CD8-positive, alpha-beta memory T cell (primary cell): ENCODE results near the gene PKM. TPM values are rescaled to one million over a fixed set of nuclear protein-coding genes. Genes with fewer than 3 reads are reported as not detected.
"Not testable (repeated sequence)": the region's sequence is repeated elsewhere in the genome, so short reads cannot be mapped to it uniquely, and the experiment has no call there.

Experiments used
- CTCF ChIA-PET: fragments of 350-600 bp; sonication (Branson Sonifier 250); formaldehyde crosslinking; loops from one replicate; lab custom pipeline; 2021; ENCODE audit warnings: antibody characterized with exemption; lab: Charles Lee
- POLR2A ChIA-PET: fragments of 350-600 bp; sonication (Branson Sonifier 250); formaldehyde crosslinking; loops from one replicate; lab custom pipeline; 2021; ENCODE audit warnings: antibody characterized with exemption; lab: Charles Lee
- DNase-seq, 5 donors: peaks; one replicate each; pipeline versions ENCODE4 v3.0.0 to v3.0.0-alpha.2; 2020 to 2022; ENCODE audit warnings: mixed read lengths in 1 of 5
- H3K27ac ChIP-seq: one replicate; pipeline ENCODE4 v1.7.0; 2013; ENCODE audit warnings: low read depth, mild to moderate bottlenecking, low read length, moderate library complexity
- H3K27me3 ChIP-seq: 2 replicates; pipeline ENCODE4 v1.7.0; 2013; ENCODE audit warnings: low read length, mild to moderate bottlenecking; ENCODE audit not compliant: insufficient read depth, poor library complexity, severe bottlenecking
- H3K36me3 ChIP-seq: 2 replicates; pipeline ENCODE4 v1.7.0; 2013; ENCODE audit warnings: mild to moderate bottlenecking, low read length, moderate library complexity; ENCODE audit not compliant: insufficient read depth
- H3K4me1 ChIP-seq: 2 replicates; pipeline ENCODE4 v1.7.0; 2013; ENCODE audit warnings: mild to moderate bottlenecking, low read length, moderate library complexity; ENCODE audit not compliant: insufficient read depth
- H3K4me3 ChIP-seq: 2 replicates; pipeline ENCODE4 v1.7.0; 2013; ENCODE audit warnings: mild to moderate bottlenecking, low read length
- H3K9me3 ChIP-seq: 2 replicates; pipeline ENCODE4 v1.7.0; 2013; ENCODE audit warnings: mild to moderate bottlenecking, low read length
- H3K27ac Mint-ChIP-seq, 8 donors: one replicate each; pipeline ENCODE4 v1.8.0; 2020 to 2021; ENCODE audit warnings: mixed read lengths in 8 of 8, mild to moderate bottlenecking in 6 of 8, inconsistent platforms in 3 of 8, moderate library complexity in 3 of 8
- H3K27me3 Mint-ChIP-seq, 2 donors: one replicate each; pipeline ENCODE4 v1.8.0; 2020 to 2021; ENCODE audit warnings: mixed read lengths in 2 of 2, mild to moderate bottlenecking in 1 of 2, moderate library complexity in 1 of 2
- H3K36me3 Mint-ChIP-seq, 3 donors: one replicate each; pipeline ENCODE4 v1.8.0; 2020 to 2021; ENCODE audit warnings: mixed read lengths in 3 of 3, inconsistent platforms in 1 of 3, mild to moderate bottlenecking in 1 of 3
- H3K4me1 Mint-ChIP-seq, 3 donors: one replicate each; pipeline ENCODE4 v1.8.0; 2020 to 2021; ENCODE audit warnings: mixed read lengths in 3 of 3, inconsistent platforms in 1 of 3, mild to moderate bottlenecking in 1 of 3
- H3K4me3 Mint-ChIP-seq, 7 donors: one replicate each; pipeline ENCODE4 v1.8.0; 2020 to 2021; ENCODE audit warnings: mixed read lengths in 7 of 7, mild to moderate bottlenecking in 6 of 7, moderate library complexity in 4 of 7, inconsistent platforms in 2 of 7
- H3K9me3 Mint-ChIP-seq, 5 donors: one replicate each; pipeline ENCODE4 v1.8.0; 2020 to 2022; ENCODE audit warnings: mixed read lengths in 5 of 5, mild to moderate bottlenecking in 3 of 5, moderate library complexity in 2 of 5, inconsistent platforms in 1 of 5
- polyA plus RNA-seq: library from polyadenylated mRNA; unstranded; fragments of 300-500 nt; fragmentation: Illumina TruSeq; gene quantifications from one replicate; pipeline ENCODE4 v1.2.3, GENCODE V29; 2021
- total RNA-seq, 2 experiments: library from RNA; stranded (reverse); gene quantifications; one replicate each; pipeline ENCODE4 v1.2.3, GENCODE V29; 2021

PKM gene
- total and polyA plus RNA-seq, 3 experiments from 2014 or later: 337 to 2,187 (median 2,146) TPM

DNA sequence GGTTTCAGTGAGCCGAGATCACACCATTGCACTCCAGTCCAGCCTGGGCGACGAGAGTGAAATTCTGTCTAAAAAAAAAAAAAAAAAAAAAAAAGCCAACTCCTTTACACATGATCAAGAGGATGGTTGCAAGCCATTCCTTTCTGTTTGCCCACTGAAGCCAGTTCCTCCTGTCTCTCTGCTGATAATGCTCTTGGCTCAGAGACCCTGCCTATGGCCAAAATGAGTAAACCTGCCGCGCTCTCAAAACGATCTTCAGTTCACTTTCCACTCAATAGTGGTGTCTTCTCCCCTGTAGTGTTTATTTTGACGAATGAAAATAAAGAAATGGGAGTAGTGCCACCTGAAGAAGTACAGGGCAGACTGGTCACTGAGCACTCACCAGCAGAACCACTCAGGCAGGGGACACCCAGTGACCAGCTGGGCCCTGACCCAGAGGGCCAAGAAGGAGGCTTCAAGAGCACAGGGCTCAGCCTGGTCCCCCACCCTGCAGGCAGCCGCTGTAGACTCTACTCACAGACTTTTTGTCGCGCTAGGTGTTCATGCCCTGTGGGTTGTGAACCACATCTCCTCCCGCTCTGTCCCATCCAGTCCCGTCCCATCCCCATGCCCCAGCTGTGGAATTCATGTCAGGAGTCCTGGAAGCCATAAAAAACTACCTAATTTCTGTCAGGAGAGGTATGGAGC lies 57.0 kb downstream of the PKM start:
- Mint-ChIP-seq H3K27ac (no peak overlapping the region), H3K9me3 (no peaks in the 10 kb centered on the region), H3K4me3 (no peak overlapping the region), H3K36me3 (no peaks in the 10 kb centered on the region), H3K4me1 (no peaks in the 10 kb centered on the region), H3K27me3 (peaks cover 5 to 18% of the 10 kb centered on the region in 2 donors)
- Histone ChIP-seq H3K36me3 (no peaks in the 10 kb centered on the region), H3K4me3 (no peak overlapping the region), H3K9me3 (no peaks in the 10 kb centered on the region), H3K27ac (no peak overlapping the region), H3K4me1 (no peaks in the 10 kb centered on the region), H3K27me3 (no peaks in the 10 kb centered on the region)
- ChIA-PET CTCF (interaction anchor here (2.2 kb wide), 1 partner anchor 18 kb away, joined by 6 read pairs; no protein-coding TSS in a partner anchor), POLR2A (no interaction called here)
- DNase-seq: no peak

- Mint-ChIP-seq H3K27ac (peak overlapping the region in 1 of 8 donors; percentile 17), H3K36me3 (no peaks in the 10 kb centered on the region), H3K4me3 (no peak overlapping the region), H3K27me3 (peaks cover 5 to 18% of the 10 kb centered on the region in 2 donors), H3K9me3 (no peaks in the 10 kb centered on the region), H3K4me1 (peaks cover 1 to 2% (median 2%) of the 10 kb centered on the region in 3 donors)
- no peak overlapping the region for H3K27ac ChIP-seq
- DNase-seq: no peak
- POLR2A ChIA-PET: no interaction called here
- H3K36me3 ChIP-seq: no peaks in the 10 kb centered on the region
- H3K4me3 ChIP-seq: no peak overlapping the region
- CTCF ChIA-PET: interaction anchor here (2.2 kb wide), 1 partner anchor 17 kb away, joined by 6 read pairs; no protein-coding TSS in a partner anchor
- no peaks in the 10 kb centered on the region for H3K4me1 ChIP-seq
- no peaks in the 10 kb centered on the region for H3K9me3 ChIP-seq
- H3K27me3 ChIP-seq: no peaks in the 10 kb centered on the region
Observed at GRCh38 chr15:72173401-72173800, 57.6 kb downstream of the PKM start.

- peaks cover 8 to 18% of the 10 kb centered on the region in 2 donors for H3K27me3 Mint-ChIP-seq
- H3K9me3 ChIP-seq: no peaks in the 10 kb centered on the region
- CTCF ChIA-PET: interaction anchor here (2.2 kb wide), 1 partner anchor 17 kb away, joined by 6 read pairs; no protein-coding TSS in a partner anchor
Observed at GRCh38 chr15:72172796-72173195, 58.2 kb downstream of the PKM start.

DNA sequence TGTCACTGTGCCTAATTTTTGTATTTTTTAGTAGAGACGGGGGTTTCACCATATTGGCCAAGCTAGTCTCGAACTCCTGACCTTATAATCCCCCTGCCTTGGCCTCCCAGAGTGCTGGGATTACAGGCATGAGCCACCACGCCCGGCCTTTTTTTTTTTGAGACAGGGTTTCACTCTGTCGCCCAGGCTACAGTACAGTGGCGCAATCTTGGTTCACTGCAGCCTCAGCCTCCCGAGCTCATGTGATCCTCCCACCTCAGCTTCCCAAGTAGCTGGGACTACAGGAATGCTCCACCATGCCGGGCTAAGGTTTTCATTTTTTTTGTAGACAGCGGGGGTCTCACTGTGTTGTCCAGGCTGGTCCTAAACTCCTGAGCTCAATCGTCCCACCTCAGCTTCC lies 59.0 kb downstream of the PKM start:
- H3K4me3 Mint-ChIP-seq, H3K27ac Mint-ChIP-seq, H3K36me3 Mint-ChIP-seq, DNase-seq, H3K9me3 Mint-ChIP-seq, H3K4me3 ChIP-seq, H3K4me1 ChIP-seq, H3K27me3 ChIP-seq, H3K9me3 ChIP-seq, H3K27ac ChIP-seq, H3K36me3 ChIP-seq, POLR2A ChIA-PET, H3K4me1 Mint-ChIP-seq: not testable (repeated sequence)
- CTCF ChIA-PET: interaction anchor here (2.2 kb wide), 1 partner anchor 16 kb away, joined by 6 read pairs; no protein-coding TSS in a partner anchor
- peaks cover 8 to 18% of the 10 kb centered on the region in 2 donors for H3K27me3 Mint-ChIP-seq

More at GRCh38 chr15:72172796-72173195, 58.2 kb downstream of the PKM start:
- H3K4me3 Mint-ChIP-seq: no peak overlapping the region
- H3K27ac ChIP-seq: no peak overlapping the region
- no peaks in the 10 kb centered on the region for H3K4me1 ChIP-seq
- H3K36me3 ChIP-seq: no peaks in the 10 kb centered on the region
- H3K27me3 ChIP-seq: no peaks in the 10 kb centered on the region
- POLR2A ChIA-PET: no interaction called here
- H3K27ac Mint-ChIP-seq: no peak overlapping the region
- no peak overlapping the region for H3K4me3 ChIP-seq
- no peaks in the 10 kb centered on the region for H3K36me3 Mint-ChIP-seq
- no peaks in the 10 kb centered on the region for H3K9me3 Mint-ChIP-seq
- H3K4me1 Mint-ChIP-seq: peaks cover 2 to 7% (median 7%) of the 10 kb centered on the region in 3 donors
- DNase-seq: no peak

DNA sequence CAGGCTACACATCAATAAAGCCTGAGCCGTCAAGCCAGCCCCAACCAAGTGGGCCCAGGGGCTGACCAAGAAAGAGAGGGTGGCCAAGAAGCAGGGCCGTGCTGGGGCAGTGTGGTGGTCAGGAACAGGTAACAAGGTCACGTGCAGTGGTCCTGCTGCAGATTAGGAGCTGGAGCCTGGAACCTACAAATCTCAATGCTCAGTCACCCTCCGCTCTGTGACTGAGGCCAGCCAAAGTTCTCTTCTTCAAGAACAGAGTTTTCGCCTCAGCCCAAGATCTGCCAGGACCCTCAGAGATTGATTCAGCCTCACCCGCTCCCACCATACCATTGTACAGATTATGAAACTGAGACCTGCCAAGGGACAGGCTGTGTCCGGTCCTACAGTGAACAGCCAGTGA lies 60.3 kb downstream of the PKM start:
- no peaks in the 10 kb centered on the region for H3K4me1 ChIP-seq
- H3K4me3 ChIP-seq: no peak overlapping the region
- no peaks in the 10 kb centered on the region for H3K36me3 Mint-ChIP-seq
- H3K27ac ChIP-seq: no peak overlapping the region
- peak overlapping the region in 1 of 8 donors; percentile 12 for H3K27ac Mint-ChIP-seq
- ChIA-PET POLR2A (no interaction called here), CTCF (no interaction called here)
- no peak overlapping the region for H3K4me3 Mint-ChIP-seq
- H3K27me3 ChIP-seq: no peaks in the 10 kb centered on the region
- H3K27me3 Mint-ChIP-seq: peaks cover 8 to 17% of the 10 kb centered on the region in 2 donors
- no peaks in the 10 kb centered on the region for H3K9me3 ChIP-seq
- peaks cover 2 to 7% (median 7%) of the 10 kb centered on the region in 3 donors for H3K4me1 Mint-ChIP-seq
- H3K9me3 Mint-ChIP-seq: no peaks in the 10 kb centered on the region
- DNase-seq: no peak
- H3K36me3 ChIP-seq: no peaks in the 10 kb centered on the region

GRCh38 chr15:72169921-72170611 lies 60.9 kb downstream of the PKM start:
- Histone ChIP-seq H3K36me3 (no peaks in the 10 kb centered on the region), H3K27me3 (no peaks in the 10 kb centered on the region), H3K4me3 (no peak overlapping the region), H3K27ac (no peak overlapping the region), H3K9me3 (no peaks in the 10 kb centered on the region), H3K4me1 (no peaks in the 10 kb centered on the region)
- no peak overlapping the region for H3K27ac Mint-ChIP-seq
- peaks cover 2 to 7% (median 7%) of the 10 kb centered on the region in 3 donors for H3K4me1 Mint-ChIP-seq
- CTCF ChIA-PET: no interaction called here
- H3K4me3 Mint-ChIP-seq: no peak overlapping the region
- no peaks in the 10 kb centered on the region for H3K36me3 Mint-ChIP-seq
- POLR2A ChIA-PET: no interaction called here
- no peaks in the 10 kb centered on the region for H3K9me3 Mint-ChIP-seq
- peaks cover 5 to 11% of the 10 kb centered on the region in 2 donors for H3K27me3 Mint-ChIP-seq
- DNase-seq: no peak

- Histone ChIP-seq H3K27ac (no peak overlapping the region), H3K4me3 (no peak overlapping the region), H3K27me3 (no peaks in the 10 kb centered on the region), H3K36me3 (no peaks in the 10 kb centered on the region), H3K4me1 (no peaks in the 10 kb centered on the region), H3K9me3 (no peaks in the 10 kb centered on the region)
- H3K4me1 Mint-ChIP-seq: peaks cover 2 to 7% (median 7%) of the 10 kb centered on the region in 3 donors
- peaks cover 2 to 6% of the 10 kb centered on the region in 2 donors for H3K27me3 Mint-ChIP-seq
- H3K4me3 Mint-ChIP-seq: no peak overlapping the region
- CTCF ChIA-PET: no interaction called here
- H3K27ac Mint-ChIP-seq: peak overlapping the region in 1 of 8 donors; percentile 6
- H3K36me3 Mint-ChIP-seq: no peaks in the 10 kb centered on the region
- H3K9me3 Mint-ChIP-seq: no peaks in the 10 kb centered on the region
- POLR2A ChIA-PET: no interaction called here
- no peak for DNase-seq
Observed at GRCh38 chr15:72169236-72169920, 61.6 kb downstream of the PKM start.
